BE2C (cell line): ENCODE results near the gene MINPP1.

ENCODE experiments used
- DNase-seq: peaks from one replicate; pipeline ENCODE4 v3.0.0-alpha.2; 2020
- H3K27me3 ChIP-seq: fragments of 250-450 bp; sonication (Bioruptor Pico); 2 replicates; pipeline ENCODE4 v1.5.1; 2020; ENCODE audit warnings: mild to moderate bottlenecking
- H3K36me3 ChIP-seq: fragments of 250-450 bp; sonication (Bioruptor Pico); 2 replicates; pipeline ENCODE4 v1.5.1; 2020; ENCODE audit warnings: mild to moderate bottlenecking
- H3K4me1 ChIP-seq: fragments of 250-450 bp; sonication (Bioruptor Pico); 2 replicates; pipeline ENCODE4 v1.5.1; 2020
- H3K4me3 ChIP-seq: 2 replicates; pipeline ENCODE4 v1.5.1; 2011; ENCODE audit warnings: low read depth, low read length
- H3K9me3 ChIP-seq: fragments of 250-450 bp; sonication (Bioruptor Pico); 2 replicates; pipeline ENCODE4 v1.5.1; 2020
- CTCF ChIP-seq: IDR thresholded peaks from 2 replicates; pipeline ENCODE4 v1.5.1; 2012; ENCODE audit warnings: mild to moderate bottlenecking, low read depth, low read length

MINPP1 gene

GRCh38 chr10:87596351-87596750 is 91.7 kb downstream of the MINPP1 start:
- TF ChIP-seq CTCF: no peak
- no peaks in the 10 kb centered on the region for H3K27me3 ChIP-seq
- no peak for DNase-seq
- H3K4me3 ChIP-seq: no peak overlapping the region
- H3K4me1 ChIP-seq: no peaks in the 10 kb centered on the region
- H3K9me3 ChIP-seq: no peaks in the 10 kb centered on the region
- H3K36me3 ChIP-seq: no peaks in the 10 kb centered on the region

GRCh38 chr10:87598700-87599099 is 94.0 kb downstream of the MINPP1 start:
- Histone ChIP-seq H3K4me1 (no peaks in the 10 kb centered on the region), H3K27me3 (no peaks in the 10 kb centered on the region), H3K36me3 (no peaks in the 10 kb centered on the region), H3K9me3 (no peaks in the 10 kb centered on the region), H3K4me3 (no peak overlapping the region)
- DNase-seq: no peak
- no peak for TF ChIP-seq CTCF

DNA sequence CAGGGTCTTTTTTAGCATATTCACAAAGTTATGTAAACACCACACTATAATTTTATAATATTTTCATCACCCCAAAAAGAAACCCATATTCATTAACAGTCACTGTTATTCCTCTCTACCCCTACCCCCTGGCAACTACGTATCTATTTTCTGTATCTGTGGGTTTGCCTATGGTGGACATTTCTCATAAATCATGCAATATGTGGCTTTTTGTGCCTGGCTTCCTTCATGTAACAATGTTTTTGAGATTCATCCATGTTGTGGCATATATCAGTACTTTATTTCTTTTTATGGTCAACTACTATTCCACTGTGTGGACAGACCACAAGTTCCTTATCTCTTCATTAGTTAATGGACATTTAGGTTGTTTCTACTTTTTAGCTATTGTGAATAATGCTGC is 95.9 kb downstream of the MINPP1 start:
- Histone ChIP-seq H3K36me3 (no peaks in the 10 kb centered on the region), H3K27me3 (no peaks in the 10 kb centered on the region), H3K4me1 (no peaks in the 10 kb centered on the region), H3K9me3 (no peaks in the 10 kb centered on the region), H3K4me3 (no peak overlapping the region)
- no peak for TF ChIP-seq CTCF
- no peak for DNase-seq
